Measurements from ENCODE around the gene TBXAS1.

DNA sequence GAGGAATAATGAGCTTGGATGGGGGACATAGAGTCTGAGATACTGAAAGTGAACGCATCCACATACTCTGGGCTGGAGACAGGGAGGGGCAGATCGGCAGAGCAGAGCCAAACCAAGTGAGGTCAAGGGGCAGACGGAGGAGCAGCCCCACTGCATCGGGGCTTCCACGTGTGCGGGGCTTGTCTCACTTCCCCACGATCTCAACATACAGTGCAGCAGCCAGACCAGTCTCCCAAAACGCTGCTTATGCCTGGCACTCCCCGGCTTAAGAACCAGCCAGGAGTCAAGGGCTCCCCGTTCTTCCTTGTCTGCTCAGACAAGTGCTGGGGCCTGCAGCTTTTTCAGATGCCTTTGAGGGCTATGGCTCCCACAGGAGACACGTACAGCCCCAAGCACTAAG lies 190.1 kb downstream of the TBXAS1 start:
- TF ChIP-seq POLR2A (IDR thresholded peaks at IDR 0.05; ENCODE audit: low read depth) (no peak), POLR2AphosphoS5 (IDR thresholded peaks at IDR 0.05) (no peak)

Measured in esophagus muscularis mucosa (tissue), 2 donors.